ENCODE measurements around the gene CLCNKB. TPM values are rescaled to one million over a fixed set of nuclear protein-coding genes. Genes with fewer than 3 reads are reported as not detected.

Gene CLCNKB
- total RNA-seq, 1 donor from 2014 or later = 0.64 TPM

- Histone ChIP-seq H3K4me3 (ENCODE audit: insufficient read depth, low read depth, low read length) (peak overlapping the region; percentile 41), H2AFZ (ENCODE audit: low read depth, low read length) (peak overlapping the region; percentile 28), H3K27ac (ENCODE audit: low read depth, low read length) (peak overlapping the region; percentile 31), H3K9me3 (ENCODE audit: insufficient read depth, low read depth, low read length) (no peaks in the 10 kb centered on the region), H4K20me1 (ENCODE audit: insufficient read depth, low read length) (no peaks in the 10 kb centered on the region), H3K27me3 (ENCODE audit: insufficient read depth, low read length) (no peaks in the 10 kb centered on the region), H3K9ac (ENCODE audit: low read length) (peak overlapping the region; percentile 77), H3K4me1 (ENCODE audit: insufficient read depth, low read length) (peaks cover 31% of the 10 kb centered on the region), H3K79me2 (ENCODE audit: insufficient read depth, low read length) (no peaks in the 10 kb centered on the region), H3K4me2 (ENCODE audit: low read length) (peak overlapping the region; percentile 83), H3K36me3 (ENCODE audit: insufficient read depth, low read length) (no peaks in the 10 kb centered on the region)
- Mint-ChIP-seq H3K9me3 (ENCODE audit: unreplicated experiment) (peaks cover 4% of the 10 kb centered on the region), H3K4me3 (ENCODE audit: unreplicated experiment) (no peak overlapping the region), H3K36me3 (ENCODE audit: low read depth, unreplicated experiment) (no peaks in the 10 kb centered on the region), H3K4me1 (ENCODE audit: low read depth, unreplicated experiment) (peaks cover 14% of the 10 kb centered on the region), H3K27ac (ENCODE audit: unreplicated experiment) (peak overlapping the region; percentile 91), H3K27me3 (ENCODE audit: low read depth, unreplicated experiment) (peaks cover 2% of the 10 kb centered on the region)
- DNase-seq (ENCODE audit: low read depth) (peak; percentile 77), FAIRE-seq (no peak)
- TF ChIP-seq CTCF (IDR thresholded peaks at IDR 0.05; ENCODE audit: insufficient read depth, low read depth, low read length) = no peak
- TF ChIP-seq EZH2 (IDR thresholded peaks at IDR 0.05; ENCODE audit: insufficient read depth, low read length) = no peak
Measured at GRCh38 chr1:16013220-16013907, 30.2 kb upstream of the CLCNKB start.

GRCh38 chr1:16013908-16014258 is 29.7 kb upstream of the CLCNKB start:
- DNase-seq (ENCODE audit: low read depth) (no peak), FAIRE-seq (no peak)
- H2AFZ ChIP-seq (ENCODE audit: low read depth, low read length) = no peak overlapping the region
- Mint-ChIP-seq H3K4me1 (ENCODE audit: low read depth, unreplicated experiment) (peaks cover 19% of the 10 kb centered on the region), H3K27me3 (ENCODE audit: low read depth, unreplicated experiment) (peaks cover 2% of the 10 kb centered on the region), H3K4me3 (ENCODE audit: unreplicated experiment) (no peak overlapping the region), H3K36me3 (ENCODE audit: low read depth, unreplicated experiment) (no peaks in the 10 kb centered on the region), H3K9me3 (ENCODE audit: unreplicated experiment) (peaks cover 4% of the 10 kb centered on the region), H3K27ac (ENCODE audit: unreplicated experiment) (peak overlapping the region; percentile 91)
- peak overlapping the region; percentile 77 for H3K9ac ChIP-seq (ENCODE audit: low read length)
- H4K20me1 ChIP-seq (ENCODE audit: insufficient read depth, low read length) = no peaks in the 10 kb centered on the region
- no peaks in the 10 kb centered on the region for H3K79me2 ChIP-seq (ENCODE audit: insufficient read depth, low read length)
- H3K4me1 ChIP-seq (ENCODE audit: insufficient read depth, low read length) = peaks cover 32% of the 10 kb centered on the region
- no peak for TF ChIP-seq EZH2 (IDR thresholded peaks at IDR 0.05; ENCODE audit: insufficient read depth, low read length)
- TF ChIP-seq CTCF (IDR thresholded peaks at IDR 0.05; ENCODE audit: insufficient read depth, low read depth, low read length) = no peak
- no peaks in the 10 kb centered on the region for H3K9me3 ChIP-seq (ENCODE audit: insufficient read depth, low read depth, low read length)
- H3K27ac ChIP-seq (ENCODE audit: low read depth, low read length) = no peak overlapping the region
- no peaks in the 10 kb centered on the region for H3K36me3 ChIP-seq (ENCODE audit: insufficient read depth, low read length)
- no peak overlapping the region for H3K4me3 ChIP-seq (ENCODE audit: insufficient read depth, low read depth, low read length)
- peak overlapping the region; percentile 83 for H3K4me2 ChIP-seq (ENCODE audit: low read length)
- H3K27me3 ChIP-seq (ENCODE audit: insufficient read depth, low read length) = no peaks in the 10 kb centered on the region
